PFSK-1 (cell line): Measurements from ENCODE around the gene RALB.

ENCODE experiments used
- FOXP2 ChIP-seq: optimal IDR thresholded peaks from 2 replicates; pipeline ENCODE3; 2011; ENCODE audit warnings: borderline replicate concordance, control low read depth, inconsistent platforms; ENCODE audit not compliant: insufficient read depth; ENCODE audit errors: extremely low read length, extremely low read depth
- POLR2AphosphoS5 ChIP-seq: IDR thresholded peaks from 2 replicates; pipeline ENCODE4 v1.6.1; 2012; ENCODE audit warnings: low read depth, mild to moderate bottlenecking, control low read depth, low read length, moderate library complexity
- SIN3A ChIP-seq: IDR thresholded peaks from 2 replicates; pipeline ENCODE4 v1.6.1; 2012; ENCODE audit warnings: mild to moderate bottlenecking, low read length, moderate library complexity, borderline replicate concordance; ENCODE audit not compliant: insufficient read depth
- TAF1 ChIP-seq: IDR thresholded peaks from 2 replicates; pipeline ENCODE4 v1.6.1; 2012; ENCODE audit warnings: low read length, control low read depth, borderline replicate concordance; ENCODE audit not compliant: insufficient read depth
- TF ChIP-seq, protein P1 (sequence below), 2 experiments: IDR thresholded peaks; 2 replicates each; pipeline versions ENCODE4 v1.6.1 to v1.8.0; 2011 to 2012; ENCODE audit warnings: low read depth in 2 of 2, low read length in 2 of 2, control low read depth in 1 of 2, inconsistent platforms in 1 of 2, mild to moderate bottlenecking in 1 of 2, moderate library complexity in 1 of 2; ENCODE audit not compliant: insufficient read depth in 1 of 2

DNA sequence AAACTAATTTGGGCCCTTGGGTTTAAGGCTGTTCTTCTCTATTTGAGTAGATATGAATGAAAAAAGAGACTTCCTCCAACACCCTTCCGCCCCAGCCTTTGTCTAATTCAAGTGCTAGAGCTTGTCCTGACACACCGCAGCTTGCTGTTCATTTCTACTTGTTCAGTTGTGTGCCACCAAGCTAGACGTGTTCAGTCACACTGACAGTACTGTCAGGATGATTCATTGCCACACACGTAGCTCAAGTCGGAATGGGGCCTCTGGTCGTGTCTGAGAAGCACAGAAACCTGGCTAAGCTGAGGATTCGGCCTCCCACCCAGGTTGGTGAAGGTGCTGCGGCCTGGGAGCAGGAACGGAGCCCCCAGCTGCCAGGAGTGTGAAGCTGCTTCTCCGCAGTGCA is 47.7 kb downstream of the RALB start:
- TF ChIP-seq, protein P1, sequence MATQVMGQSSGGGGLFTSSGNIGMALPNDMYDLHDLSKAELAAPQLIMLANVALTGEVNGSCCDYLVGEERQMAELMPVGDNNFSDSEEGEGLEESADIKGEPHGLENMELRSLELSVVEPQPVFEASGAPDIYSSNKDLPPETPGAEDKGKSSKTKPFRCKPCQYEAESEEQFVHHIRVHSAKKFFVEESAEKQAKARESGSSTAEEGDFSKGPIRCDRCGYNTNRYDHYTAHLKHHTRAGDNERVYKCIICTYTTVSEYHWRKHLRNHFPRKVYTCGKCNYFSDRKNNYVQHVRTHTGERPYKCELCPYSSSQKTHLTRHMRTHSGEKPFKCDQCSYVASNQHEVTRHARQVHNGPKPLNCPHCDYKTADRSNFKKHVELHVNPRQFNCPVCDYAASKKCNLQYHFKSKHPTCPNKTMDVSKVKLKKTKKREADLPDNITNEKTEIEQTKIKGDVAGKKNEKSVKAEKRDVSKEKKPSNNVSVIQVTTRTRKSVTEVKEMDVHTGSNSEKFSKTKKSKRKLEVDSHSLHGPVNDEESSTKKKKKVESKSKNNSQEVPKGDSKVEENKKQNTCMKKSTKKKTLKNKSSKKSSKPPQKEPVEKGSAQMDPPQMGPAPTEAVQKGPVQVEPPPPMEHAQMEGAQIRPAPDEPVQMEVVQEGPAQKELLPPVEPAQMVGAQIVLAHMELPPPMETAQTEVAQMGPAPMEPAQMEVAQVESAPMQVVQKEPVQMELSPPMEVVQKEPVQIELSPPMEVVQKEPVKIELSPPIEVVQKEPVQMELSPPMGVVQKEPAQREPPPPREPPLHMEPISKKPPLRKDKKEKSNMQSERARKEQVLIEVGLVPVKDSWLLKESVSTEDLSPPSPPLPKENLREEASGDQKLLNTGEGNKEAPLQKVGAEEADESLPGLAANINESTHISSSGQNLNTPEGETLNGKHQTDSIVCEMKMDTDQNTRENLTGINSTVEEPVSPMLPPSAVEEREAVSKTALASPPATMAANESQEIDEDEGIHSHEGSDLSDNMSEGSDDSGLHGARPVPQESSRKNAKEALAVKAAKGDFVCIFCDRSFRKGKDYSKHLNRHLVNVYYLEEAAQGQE (IDR thresholded peaks at IDR 0.05; ENCODE audit: insufficient read depth in 1 of 2, low read depth in 2 of 2, low read length in 2 of 2) = no peak
- no peak for TF ChIP-seq POLR2AphosphoS5
- no peak for TF ChIP-seq TAF1
- no peak for TF ChIP-seq SIN3A
- TF ChIP-seq FOXP2 = no peak
